Chondrocyte (in vitro differentiated cells): Measurements from ENCODE around the gene CCDC134. TPM values are rescaled to one million over a fixed set of nuclear protein-coding genes. Genes with fewer than 3 reads are reported as not detected.

ENCODE experiments used
- total RNA-seq: library from RNA; stranded (reverse); gene quantifications from 3 replicates; pipeline ENCODE4 v1.2.1, GENCODE V29; 2021

CCDC134 gene
- total RNA-seq, 1 donor from 2014 or later, result 7.0 TPM

Other genes starting within 250 kb of the CCDC134 start
- gene CSDC2, start 239.7 kb upstream of the CCDC134 start, total RNA-seq, result 12.7 to 21.7 TPM (median 20.9 TPM) in 3 replicates
- 39.3 to 48.2 TPM (median 47.1 TPM) in 3 replicates for gene PMM1, start 210.8 kb upstream of the CCDC134 start, total RNA-seq
- 29.5 to 33.9 TPM (median 29.8 TPM) in 3 replicates for gene DESI1, start 179.6 kb upstream of the CCDC134 start, total RNA-seq
- 156 to 210 TPM (median 161 TPM) in 3 replicates for gene XRCC6, start 179.4 kb upstream of the CCDC134 start, total RNA-seq
- 88.8 to 111 TPM (median 89.5 TPM) in 3 replicates for gene SNU13, start 111.8 kb upstream of the CCDC134 start, total RNA-seq
- 0.40 to 0.85 TPM in 2 of 3 replicates, not detected in the other for gene MEI1, start 101.2 kb upstream of the CCDC134 start, total RNA-seq
- 91.3 to 106 TPM (median 100 TPM) in 3 replicates for gene SREBF2, start 32.4 kb downstream of the CCDC134 start, total RNA-seq
- not detected in 3 replicates for gene SHISA8, start 114.4 kb downstream of the CCDC134 start, total RNA-seq
- gene TNFRSF13C, start 126.1 kb downstream of the CCDC134 start, total RNA-seq, result 0.07 to 0.56 TPM (median 0.21 TPM) in 3 replicates
- 3.3 to 9.3 TPM (median 3.3 TPM) in 3 replicates for gene CENPM, start 146.5 kb downstream of the CCDC134 start, total RNA-seq
- gene SEPTIN3, start 168.8 kb downstream of the CCDC134 start, total RNA-seq, result 0.87 to 0.92 TPM (median 0.92 TPM) in 3 replicates
- gene WBP2NL, start 198.1 kb downstream of the CCDC134 start, total RNA-seq, result not detected in 3 replicates